OCI-LY7 (cell line): ENCODE data around the gene DCTN1. TPM values are rescaled to one million over a fixed set of nuclear protein-coding genes. Genes with fewer than 3 reads are reported as not detected.

Experiments used
- BruUV-seq: library from RNA; stranded (reverse); fragments of 400-500 nt; replicated peaks from 2 replicates; lab custom pipeline; 2021; lab: Mats Ljungman, UMichigan
- CTCF ChIA-PET: fragments of 300-600 bp; sonication (Branson Sonifier 250); formaldehyde crosslinking; loops from one replicate; lab custom pipeline; 2022; ENCODE audit warnings: antibody characterized with exemption; ENCODE audit not compliant: unreplicated experiment; lab: Charles Lee
- POLR2A ChIA-PET: fragments of 300-600 bp; sonication (Branson Sonifier 250); formaldehyde crosslinking; loops from one replicate; lab custom pipeline; 2022; ENCODE audit warnings: antibody characterized with exemption; lab: Charles Lee
- DNase-seq: peaks from one replicate; pipeline ENCODE4 v3.0.0-alpha.2; 2015; ENCODE audit warnings: low spot score
- H2AFZ ChIP-seq: fragments of 200-600 bp; sonication (generic), shearing (Covaris generic); 2 replicates; pipeline ENCODE4 v1.6.1; 2014; ENCODE audit warnings: mild to moderate bottlenecking, antibody characterized with exemption, low read length, moderate library complexity
- H3K27ac ChIP-seq: fragments of 200-600 bp; sonication (generic); 2 replicates; pipeline ENCODE4 v1.5.1; 2014; ENCODE audit warnings: mixed run types, low read depth, mild to moderate bottlenecking, moderate library complexity, low read length, inconsistent platforms; ENCODE audit not compliant: poor library complexity, severe bottlenecking
- H3K36me3 ChIP-seq: fragments of 200-600 bp; sonication (generic); 2 replicates; pipeline ENCODE4 v1.6.1; 2014; ENCODE audit warnings: mild to moderate bottlenecking, antibody characterized with exemption, low read length, moderate library complexity, mixed read lengths; ENCODE audit not compliant: insufficient read depth
- H3K4me1 ChIP-seq: fragments of 200-600 bp; sonication (generic); 2 replicates; pipeline ENCODE4 v1.5.1; 2014; ENCODE audit warnings: mild to moderate bottlenecking, low read length; ENCODE audit not compliant: insufficient read depth, poor library complexity, severe bottlenecking
- H3K4me2 ChIP-seq: fragments of 200-600 bp; sonication (generic); 2 replicates; pipeline ENCODE4 v1.6.1; 2014; ENCODE audit warnings: mild to moderate bottlenecking, low read length
- H3K4me3 ChIP-seq: fragments of 200-600 bp; sonication (generic); 2 replicates; pipeline ENCODE4 v1.5.1; 2014; ENCODE audit warnings: mild to moderate bottlenecking, low read depth, low read length; ENCODE audit not compliant: poor library complexity, severe bottlenecking
- H3K79me2 ChIP-seq: fragments of 200-600 bp; sonication (generic); 2 replicates; pipeline ENCODE4 v1.6.1; 2016; ENCODE audit warnings: low read depth, mild to moderate bottlenecking, low read length, moderate library complexity, mixed read lengths; ENCODE audit not compliant: insufficient read depth
- H3K9me2 ChIP-seq: fragments of 200-600 bp; sonication (generic); 2 replicates; pipeline ENCODE4 v1.6.1; 2016; ENCODE audit warnings: mild to moderate bottlenecking, low read length, mixed read lengths; ENCODE audit not compliant: insufficient read depth
- H3K9me3 ChIP-seq: fragments of 200-600 bp; sonication (generic); 2 replicates; pipeline ENCODE4 v1.6.1; 2014; ENCODE audit warnings: mild to moderate bottlenecking, mixed run types, low read length, mixed read lengths
- H4K20me1 ChIP-seq: fragments of 200-600 bp; sonication (generic); 2 replicates; pipeline ENCODE4 v1.6.1; 2014; ENCODE audit warnings: mild to moderate bottlenecking, antibody characterized with exemption, low read length, moderate library complexity, mixed read lengths; ENCODE audit not compliant: insufficient read depth
- CTCF ChIP-seq: fragments of 200-600 bp; sonication (generic); conservative IDR thresholded peaks from 2 replicates; pipeline ENCODE4 v1.5.1; 2014; ENCODE audit warnings: mild to moderate bottlenecking, antibody characterized with exemption, low read length, moderate library complexity, mixed read lengths
- EZH2phosphoT487 ChIP-seq: fragments of 200-600 bp; sonication (generic); IDR thresholded peaks from 2 replicates; pipeline ENCODE4 v1.6.1; 2018; ENCODE audit warnings: low read depth, borderline replicate concordance, mild to moderate bottlenecking, mixed run types, antibody characterized with exemption, low read length, moderate library complexity, mixed read lengths
- intact Hi-C: fragments of 100-400 bp; cut with micrococcal nuclease; formaldehyde crosslinking; loops from one replicate; pipeline ENCODE4 v1.10.0; 2022; ENCODE audit not compliant: unreplicated experiment
- total RNA-seq, 2 experiments: library from RNA; depleted of rRNA in 1 of 2; stranded (reverse); fragments of >200 nt in 1 of 2; shearing (Covaris generic) in 1 of 2; gene quantifications; 2 replicates each; pipeline ENCODE4 v1.2.3, GENCODE V29; 2014 to 2022

Gene DCTN1
- total RNA-seq, 2 experiments from 2014 or later: 45.5 to 100 TPM

GRCh38 chr2:74424995-74425406, 44.9 kb upstream of the DCTN1 start:
- Histone ChIP-seq H2AFZ (no peak overlapping the region), H3K4me2 (no peak overlapping the region), H4K20me1 (no peaks in the 10 kb centered on the region), H3K9me3 (no peaks in the 10 kb centered on the region), H3K4me3 (no peak overlapping the region), H3K27ac (no peak overlapping the region), H3K79me2 (peaks cover 4% of the 10 kb centered on the region; the same call in 1 of the 2 replicates), H3K9me2 (no peaks in the 10 kb centered on the region), H3K36me3 (peaks cover 7% of the 10 kb centered on the region; the same call in 1 of the 2 replicates), H3K4me1 (peaks cover 10% of the 10 kb centered on the region)
- ChIA-PET POLR2A (interaction anchor here (0.5 kb wide), 1 partner anchor 27 kb away, joined by 5 read pairs; no protein-coding TSS in a partner anchor), CTCF (no interaction called here)
- no TSS peak for BruUV-seq
- no peak for DNase-seq
- intact Hi-C loops: no loop called here
- no peak for TF ChIP-seq CTCF
- TF ChIP-seq EZH2phosphoT487: no peak

DNA sequence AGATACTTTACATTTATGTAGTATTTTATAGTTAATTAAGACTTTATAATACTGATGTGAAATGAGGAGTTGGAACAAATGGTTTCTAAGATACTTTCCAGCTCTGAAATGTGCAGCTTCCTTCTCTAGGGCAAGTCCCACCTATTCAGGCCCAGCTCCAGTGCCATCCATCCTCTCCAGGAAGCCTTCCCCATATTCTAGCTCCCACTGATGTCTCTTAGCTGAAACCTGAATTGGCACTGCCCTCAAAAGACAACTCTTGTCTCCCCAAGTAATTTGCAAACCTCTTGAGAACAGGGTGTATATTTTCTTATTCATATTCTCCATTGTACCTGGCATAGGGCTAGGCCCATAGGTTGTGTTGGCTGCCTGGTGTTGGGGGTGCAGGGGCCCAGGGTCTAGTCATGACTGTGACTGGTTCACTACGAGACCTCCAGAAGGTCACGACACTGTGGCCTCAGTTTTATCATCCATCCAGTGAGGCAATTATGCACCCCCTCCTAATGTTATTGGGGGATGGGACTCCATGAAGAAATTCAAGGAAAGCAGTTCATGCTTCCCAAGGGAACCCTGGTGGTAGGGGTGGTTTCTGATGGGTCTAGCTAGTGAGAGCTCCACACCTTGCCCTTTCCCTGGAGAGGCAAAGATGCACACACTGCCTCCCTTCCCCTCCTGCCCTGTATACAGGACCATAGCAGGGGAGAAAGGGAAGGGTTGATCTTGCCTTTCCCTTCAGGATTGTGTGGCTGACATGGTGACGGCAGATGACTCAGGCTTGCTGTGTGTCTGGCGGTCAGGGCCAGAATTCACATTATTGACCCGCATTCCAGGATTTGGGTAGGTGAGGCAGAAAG, 44.3 kb upstream of the DCTN1 start:
- POLR2A ChIA-PET: interaction anchor here (1.1 kb wide), 1 partner anchor 9 kb away, joined by 6 read pairs; no protein-coding TSS in a partner anchor
- Histone ChIP-seq H3K36me3 (peaks cover 7% of the 10 kb centered on the region; the same call in 1 of the 2 replicates), H3K9me2 (no peaks in the 10 kb centered on the region), H2AFZ (no peak overlapping the region), H3K4me3 (no peak overlapping the region), H3K4me2 (no peak overlapping the region), H3K79me2 (peaks cover 4% of the 10 kb centered on the region; the same call in 1 of the 2 replicates), H3K27ac (no peak overlapping the region), H3K4me1 (peaks cover 16% of the 10 kb centered on the region), H4K20me1 (no peaks in the 10 kb centered on the region), H3K9me3 (no peaks in the 10 kb centered on the region)
- intact Hi-C loops: no loop called here
- DNase-seq: no peak
- CTCF ChIA-PET: no interaction called here
- no peak for TF ChIP-seq CTCF
- no peak for TF ChIP-seq EZH2phosphoT487
- BruUV-seq: no TSS peak
